Measurements from ENCODE around the gene RAPGEF4.
A peak's percentile ranks its signal among the peaks of the same experiment; 100 is the strongest.

The RAPGEF4 gene

DNA sequence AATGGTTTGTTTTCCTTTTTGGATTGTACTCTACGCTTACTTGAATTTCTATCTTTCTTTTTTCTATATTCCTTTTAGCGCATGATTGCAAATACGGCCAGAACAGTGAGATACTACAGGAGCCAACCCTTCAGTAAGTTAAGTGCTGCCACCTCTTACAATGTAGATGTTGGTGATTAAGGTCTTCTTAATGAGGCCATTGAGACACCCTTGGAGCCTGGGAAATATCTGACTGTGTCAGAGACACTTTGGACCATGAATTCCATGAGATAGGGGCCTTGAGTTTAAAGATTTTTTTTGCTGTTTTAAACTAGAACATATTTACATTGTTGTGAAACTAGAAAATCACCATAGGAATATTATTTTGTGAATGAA is 312.9 kb downstream of the RAPGEF4 start:
- DNase-seq = no peak

DNA sequence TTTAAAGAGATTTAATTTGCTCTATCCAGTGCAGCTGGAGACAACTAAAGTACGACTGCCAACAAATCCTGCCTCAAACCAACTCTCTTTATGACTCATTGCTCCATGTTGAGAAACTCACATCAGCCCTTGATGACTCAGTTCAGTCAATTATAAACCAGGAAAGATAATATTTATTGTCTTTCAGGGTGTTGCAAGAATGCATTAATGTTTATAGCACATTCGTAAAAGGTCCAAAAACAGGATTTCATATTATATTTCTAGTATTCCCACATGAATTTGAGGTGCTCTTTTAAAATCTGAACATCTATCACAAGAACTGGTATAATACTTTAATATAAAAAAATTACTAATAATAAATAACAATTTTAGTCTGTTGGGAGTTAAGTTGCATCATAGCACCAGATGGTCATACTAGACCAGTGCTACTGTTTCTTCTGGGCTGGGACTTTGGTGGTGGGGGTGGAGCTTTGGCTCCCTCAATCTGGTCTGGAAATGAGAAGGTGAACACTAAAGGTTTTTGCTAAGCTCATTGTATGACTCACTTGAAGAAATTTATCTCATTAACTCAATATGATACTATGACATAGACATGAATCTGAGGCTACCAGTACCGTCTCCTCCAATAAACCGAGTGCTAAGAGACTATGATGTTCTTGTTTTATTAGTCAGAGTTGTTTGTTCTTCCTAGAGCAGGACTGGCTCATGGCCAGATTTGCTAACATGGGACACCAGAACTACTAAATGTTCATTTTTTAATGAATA is 313.4 kb downstream of the RAPGEF4 start:
- DNase-seq = peak; percentile 28

DNA sequence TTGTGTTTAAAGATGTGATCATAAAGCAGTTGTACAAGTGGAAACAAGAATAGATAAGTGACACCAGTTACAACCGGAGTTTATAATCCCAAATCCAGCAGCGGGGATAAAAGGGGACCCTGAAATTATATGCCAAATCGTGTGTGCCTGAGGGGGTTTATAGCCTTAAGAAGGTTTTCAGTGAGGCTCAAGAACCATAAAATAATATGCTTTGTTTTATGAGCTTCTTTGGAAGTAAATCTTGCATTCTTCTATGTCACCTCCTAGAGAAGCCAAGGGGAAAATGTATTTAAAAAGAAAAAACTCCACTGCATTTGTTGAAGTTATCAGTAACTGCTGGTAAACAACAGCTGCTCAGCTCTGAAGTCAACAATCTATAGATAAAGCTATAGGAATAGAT is 314.2 kb downstream of the RAPGEF4 start:
- DNase-seq = no peak

DNA sequence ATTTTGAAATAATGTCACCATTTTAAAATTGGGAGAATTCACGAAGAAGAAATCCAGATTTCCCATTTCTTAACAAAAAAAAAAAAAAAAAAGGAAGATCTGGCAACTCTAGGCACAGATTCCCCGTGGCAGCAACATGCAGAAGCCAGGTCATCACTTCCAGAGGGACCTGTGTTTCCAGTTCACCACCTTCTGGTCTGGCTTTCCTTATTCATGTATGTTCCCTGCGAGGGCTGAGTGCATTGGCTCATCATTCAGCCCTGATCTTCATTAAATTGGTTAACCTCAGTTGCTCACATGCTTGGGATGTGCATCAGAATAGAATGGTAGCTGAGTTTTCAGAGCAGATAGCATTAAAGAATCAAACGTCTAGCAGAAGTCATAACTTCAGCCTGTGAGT is 315.0 kb downstream of the RAPGEF4 start:
- no peak for DNase-seq

DNA sequence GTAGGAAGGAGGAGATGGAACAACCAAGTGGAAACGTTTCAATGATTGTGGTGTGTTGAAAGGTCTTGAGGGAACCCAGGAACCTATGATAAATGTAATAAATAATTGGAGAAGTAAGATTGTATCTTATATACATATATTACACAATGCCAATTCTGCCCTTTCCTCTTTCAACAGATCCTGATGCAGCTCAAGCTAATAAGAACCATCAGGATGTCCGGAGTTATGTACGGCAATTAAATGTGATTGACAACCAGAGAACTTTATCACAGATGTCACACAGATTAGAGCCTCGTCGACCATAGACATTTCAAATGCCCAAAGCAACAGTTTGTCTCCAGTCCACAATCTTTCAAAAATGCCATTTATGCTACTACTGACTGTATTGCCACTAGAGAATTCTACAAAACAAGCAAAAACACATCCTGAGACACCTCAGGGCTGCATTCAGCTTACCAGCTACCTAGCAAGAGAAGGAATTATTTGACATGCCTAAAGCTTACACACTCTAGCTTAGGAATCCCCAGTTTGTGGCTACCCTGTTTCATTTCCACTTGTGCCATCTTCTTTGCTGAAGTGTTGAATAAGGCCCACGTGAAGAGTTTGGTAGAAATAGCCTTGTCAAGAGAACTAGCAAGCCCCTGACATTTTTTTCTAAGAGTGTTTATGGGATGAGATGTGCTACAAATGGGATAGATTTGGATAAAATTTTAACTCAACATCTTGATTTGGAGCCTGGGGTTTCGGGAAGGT is 316.0 kb downstream of the RAPGEF4 start:
- DNase-seq = no peak

DNA sequence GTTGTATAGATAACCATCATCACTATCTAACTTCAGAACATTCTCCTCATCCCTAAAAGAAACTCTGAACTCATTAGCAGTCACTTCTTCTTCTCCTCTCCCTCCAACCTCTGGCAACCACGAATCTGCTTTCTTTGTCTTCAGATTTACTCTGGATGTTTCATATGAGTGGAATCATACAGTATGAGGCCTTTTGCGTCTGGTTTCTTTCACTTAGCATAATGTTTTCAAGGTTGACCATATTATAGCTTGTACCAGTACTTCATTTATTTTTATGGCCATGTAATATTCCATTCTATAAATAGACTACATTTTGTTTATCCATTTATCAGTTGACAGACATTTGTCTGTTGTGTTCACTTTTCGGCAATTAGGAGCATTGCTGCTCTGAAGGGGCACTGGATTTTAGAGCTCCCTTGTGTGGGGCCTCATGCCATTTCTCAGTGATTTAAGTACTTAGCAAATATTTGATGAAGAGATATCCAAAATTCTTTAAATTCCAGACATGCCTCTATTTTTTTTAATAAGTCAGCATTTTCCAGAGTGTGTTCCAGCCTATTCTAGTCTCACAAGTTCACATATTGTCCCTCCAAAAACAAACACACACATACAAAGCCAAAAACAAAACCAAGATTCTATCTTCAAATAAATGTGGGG is 317.5 kb downstream of the RAPGEF4 start:
- DNase-seq = no peak

DNA sequence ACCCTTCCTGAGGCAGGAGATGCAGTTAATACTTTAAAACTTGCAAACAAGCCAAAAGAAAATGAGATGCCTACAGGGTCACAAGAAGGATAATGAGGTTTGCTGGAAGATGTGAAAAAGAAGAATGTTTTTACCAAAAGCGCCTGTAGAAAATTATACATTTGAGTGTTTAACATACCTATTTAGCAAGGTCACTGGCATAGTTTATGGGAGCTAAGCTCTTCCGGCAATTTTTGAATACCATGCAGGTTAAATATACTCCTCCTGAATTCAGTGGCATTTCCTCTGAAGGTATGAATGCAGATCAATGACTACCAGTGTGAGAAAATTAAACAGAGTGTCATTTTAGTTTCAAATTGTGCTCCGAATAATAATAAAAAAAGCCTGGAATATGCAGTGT is 318.8 kb downstream of the RAPGEF4 start:
- DNase-seq = no peak

DNA sequence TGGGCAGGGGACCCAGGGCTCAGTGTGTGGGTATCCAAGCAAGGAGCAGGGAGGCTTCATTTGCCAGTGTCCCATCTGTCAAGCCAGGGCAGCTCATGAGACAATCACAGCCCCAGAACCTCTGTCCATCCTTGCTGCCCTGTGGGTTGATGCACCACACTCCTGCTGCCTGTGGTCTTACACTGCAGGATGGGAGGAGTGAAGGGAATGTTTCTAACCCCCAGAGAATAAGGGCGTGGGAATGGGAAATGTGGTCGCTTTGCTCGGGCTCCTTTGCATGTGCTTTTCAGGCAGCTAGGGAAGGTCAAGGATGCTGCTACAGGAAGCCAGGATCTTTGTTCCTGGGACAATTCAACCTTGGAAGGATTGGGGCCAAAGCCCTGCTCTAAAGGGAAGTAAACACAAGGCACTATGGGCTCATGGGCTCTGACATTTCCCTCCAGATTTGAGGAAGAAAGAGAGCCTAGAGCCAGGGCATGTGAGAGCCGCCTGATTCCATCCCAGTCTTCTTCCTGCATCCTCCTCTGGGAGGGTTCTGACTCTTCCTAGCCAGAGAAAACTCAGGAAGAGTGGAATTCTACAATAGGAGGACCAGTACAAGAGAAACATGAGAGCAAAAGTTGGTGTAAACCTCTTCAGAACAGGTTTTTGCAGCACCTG is 321.2 kb downstream of the RAPGEF4 start:
- DNase-seq = no peak

DNA sequence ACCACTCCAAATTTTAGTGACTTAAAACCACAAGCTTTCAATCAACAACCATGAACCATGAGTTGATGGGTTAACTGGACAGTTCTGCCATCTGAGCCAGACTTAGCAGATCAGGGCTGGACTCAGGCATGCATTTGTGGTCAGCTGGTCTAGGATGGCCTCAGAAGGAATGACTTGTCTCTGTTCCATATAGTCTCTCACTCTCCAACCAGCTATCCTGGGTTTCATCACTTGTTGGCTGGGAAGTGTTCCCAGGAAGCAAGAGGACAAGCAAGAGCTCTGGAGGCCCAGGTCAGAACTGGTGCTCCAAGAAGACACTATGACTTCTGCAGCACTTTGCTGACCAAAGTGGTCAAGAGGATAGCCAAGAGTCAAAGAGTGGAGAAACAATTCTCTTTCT is 322.5 kb downstream of the RAPGEF4 start:
- DNase-seq = no peak

DNA sequence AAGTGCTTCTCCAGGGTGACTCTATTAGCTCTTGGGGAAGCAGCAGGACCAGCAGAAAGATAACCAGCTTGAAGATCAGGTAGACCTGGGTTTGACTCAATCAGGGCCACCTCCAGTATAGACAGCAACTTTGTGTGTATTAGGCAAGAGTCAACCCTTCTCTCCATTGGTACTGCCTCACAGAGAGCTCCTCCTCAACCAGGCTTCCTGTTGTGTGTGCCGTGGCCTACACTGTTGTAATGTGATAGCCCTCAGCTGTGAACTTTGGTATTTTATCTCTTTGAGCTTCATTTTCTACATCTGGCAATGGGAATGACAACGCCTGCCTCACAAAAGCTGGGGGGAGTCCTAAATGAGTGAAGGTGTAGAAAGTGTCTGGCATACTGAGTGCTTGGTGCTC is 323.0 kb downstream of the RAPGEF4 start:
- no peak for DNase-seq

DNA sequence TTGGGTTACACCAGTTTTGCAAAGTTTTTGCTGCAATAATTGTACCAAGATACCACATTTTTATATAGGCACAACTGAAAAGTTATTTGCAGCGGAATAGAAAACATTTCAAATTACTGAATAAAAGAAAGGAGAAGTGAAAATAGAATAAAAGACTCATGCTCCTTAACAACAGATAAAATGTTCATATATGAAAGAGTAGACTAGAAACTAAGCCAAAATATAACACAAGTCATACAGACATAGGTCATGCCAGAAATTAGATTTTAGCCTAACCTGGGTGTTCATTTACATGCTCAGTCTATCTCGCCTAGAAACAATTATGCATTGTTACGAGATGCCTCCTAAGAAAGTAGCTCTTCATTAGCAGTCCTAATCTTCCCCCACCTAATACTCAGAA is 323.6 kb downstream of the RAPGEF4 start:
- DNase-seq = no peak

DNA sequence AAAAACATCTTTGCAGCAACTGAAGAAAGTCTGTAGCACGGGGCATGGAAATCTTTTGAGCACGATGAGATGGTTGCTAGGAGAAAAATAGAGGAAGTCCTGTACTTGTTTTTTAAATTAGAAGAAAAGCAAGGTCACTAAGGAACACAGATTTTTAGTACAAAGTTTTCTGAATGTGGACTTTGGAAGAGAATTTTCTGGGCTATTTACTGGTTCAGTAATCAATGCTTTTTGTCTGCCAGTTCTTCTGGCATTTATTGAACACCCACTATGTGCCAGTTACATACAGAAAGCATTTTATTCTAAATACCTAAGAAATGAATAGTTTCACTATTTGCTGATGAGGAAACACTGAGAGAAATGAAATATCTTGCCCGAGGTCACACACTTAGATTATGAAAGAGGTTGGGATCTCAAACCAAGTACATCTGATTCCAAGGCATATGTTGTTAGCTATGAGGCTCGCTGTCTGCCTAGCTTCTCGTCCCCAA is 324.4 kb downstream of the RAPGEF4 start:
- no peak for DNase-seq

DNA sequence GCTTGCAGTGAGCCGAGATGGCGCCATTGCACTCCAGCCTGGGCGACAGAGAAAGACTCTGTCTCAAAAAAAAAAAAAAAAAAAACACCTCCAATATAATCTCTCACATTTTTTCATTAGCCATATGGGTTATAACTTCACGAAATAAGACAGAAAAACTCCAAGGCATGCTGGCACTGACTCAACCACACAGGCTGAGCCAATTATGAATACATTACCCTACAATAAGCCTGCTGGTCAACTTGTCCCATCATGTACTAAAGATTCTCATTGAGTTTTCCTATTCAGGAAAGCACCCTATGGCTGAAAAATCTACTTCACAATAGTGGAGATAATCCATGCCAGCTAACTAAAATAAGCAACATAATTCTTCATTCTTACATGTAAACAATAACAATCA is 327.2 kb downstream of the RAPGEF4 start:
- no peak for DNase-seq

DNA sequence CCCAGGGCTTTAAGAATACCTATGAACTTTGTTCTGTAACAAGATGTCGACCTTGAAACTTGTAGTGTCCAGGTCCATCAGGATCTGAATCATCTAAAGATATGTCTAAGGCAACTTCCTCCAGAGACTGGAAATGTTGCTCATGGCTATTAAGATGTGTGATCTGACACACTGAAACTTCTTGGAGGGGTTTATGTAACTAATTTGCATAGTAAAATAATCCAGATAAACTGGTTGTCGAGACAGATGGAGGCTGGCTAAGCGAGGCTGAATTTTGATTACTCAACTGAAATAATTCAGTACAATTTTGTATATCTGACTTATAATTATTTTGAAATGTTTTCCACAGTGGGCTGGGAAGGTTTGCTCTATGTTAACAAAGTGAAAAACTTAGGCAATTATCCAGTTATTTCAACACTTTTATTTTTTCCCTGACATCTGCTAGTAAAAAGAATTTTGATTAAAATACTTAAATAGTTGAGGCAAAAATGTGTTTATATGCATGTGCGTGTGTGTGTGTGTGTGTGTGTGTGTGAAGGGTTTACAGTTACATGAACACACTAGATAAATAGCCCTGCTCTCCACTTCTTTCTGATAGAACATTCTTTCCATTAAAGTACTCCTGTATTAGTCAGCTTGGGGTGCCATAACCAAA is 328.6 kb downstream of the RAPGEF4 start:
- no peak for DNase-seq

DNA sequence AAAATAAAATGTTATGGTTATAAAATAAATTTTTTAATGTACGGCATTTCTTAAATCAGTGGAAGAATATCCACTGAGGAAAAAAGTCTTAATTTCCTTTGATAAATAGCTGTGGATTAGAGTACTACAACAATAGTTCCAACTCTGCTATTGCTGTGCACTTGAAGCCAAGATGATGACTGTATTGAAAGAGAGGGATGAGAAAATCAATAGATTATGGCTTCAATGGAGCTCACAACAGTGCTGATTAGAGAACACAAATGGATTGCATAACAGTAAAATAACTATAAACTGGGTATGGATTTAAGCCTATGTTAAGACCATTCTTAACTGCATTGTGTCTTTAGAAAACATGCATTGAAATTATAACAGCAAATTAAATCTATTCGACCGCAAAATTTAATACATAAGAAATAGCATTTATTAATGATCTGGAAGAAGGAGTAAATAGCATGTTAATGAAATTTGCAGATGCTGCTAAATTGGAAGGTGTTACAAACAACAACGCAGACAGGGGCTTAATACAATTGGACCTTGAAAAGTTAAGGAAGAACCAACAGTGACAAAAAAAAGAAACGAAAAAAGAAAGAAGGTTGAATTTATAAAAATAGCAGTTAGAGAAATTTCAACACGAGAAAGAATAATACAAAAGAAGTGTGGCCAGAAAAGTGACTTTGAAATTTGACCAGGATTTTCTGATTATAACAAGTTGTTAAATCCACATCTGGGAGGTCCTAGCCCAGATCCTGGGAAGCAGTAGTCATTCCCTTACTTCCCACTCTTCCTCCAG is 331.4 kb downstream of the RAPGEF4 start:
- DNase-seq = no peak

DNA sequence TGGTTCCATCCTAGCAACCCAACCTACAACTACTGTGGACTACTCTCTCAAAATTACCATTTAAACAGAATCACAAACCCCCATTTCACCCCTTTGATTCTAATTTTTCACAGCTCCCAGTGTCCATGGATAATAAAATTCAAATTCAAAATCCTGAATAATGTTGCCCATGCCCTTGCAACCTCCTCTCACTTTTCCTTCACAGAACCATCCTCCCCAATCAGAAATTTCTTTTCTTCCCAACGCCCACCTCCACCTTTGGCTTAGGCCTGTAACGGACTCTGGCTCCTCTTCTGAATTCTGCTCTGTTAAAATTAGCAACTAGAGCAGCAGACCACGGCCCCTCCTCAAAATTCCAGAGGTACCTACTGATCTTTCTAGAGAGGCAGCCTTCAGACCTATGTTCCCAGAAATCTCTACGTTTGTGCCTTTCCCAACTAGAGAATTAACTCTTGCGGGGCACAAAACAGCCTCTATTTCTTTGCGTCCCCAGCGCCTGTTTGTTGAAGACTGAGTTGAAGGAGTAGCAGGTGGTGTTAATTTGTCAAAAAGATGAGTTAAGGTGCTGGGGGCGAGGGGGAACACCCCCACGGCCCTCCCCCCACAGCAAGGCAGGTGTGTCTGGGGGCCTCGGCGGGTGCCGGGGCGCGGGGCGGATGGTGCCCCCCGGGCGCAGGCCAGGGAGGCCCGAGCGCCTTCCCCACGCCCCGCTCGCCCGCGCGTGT is 339.6 kb downstream of the RAPGEF4 start:
- no peak for DNase-seq

DNA sequence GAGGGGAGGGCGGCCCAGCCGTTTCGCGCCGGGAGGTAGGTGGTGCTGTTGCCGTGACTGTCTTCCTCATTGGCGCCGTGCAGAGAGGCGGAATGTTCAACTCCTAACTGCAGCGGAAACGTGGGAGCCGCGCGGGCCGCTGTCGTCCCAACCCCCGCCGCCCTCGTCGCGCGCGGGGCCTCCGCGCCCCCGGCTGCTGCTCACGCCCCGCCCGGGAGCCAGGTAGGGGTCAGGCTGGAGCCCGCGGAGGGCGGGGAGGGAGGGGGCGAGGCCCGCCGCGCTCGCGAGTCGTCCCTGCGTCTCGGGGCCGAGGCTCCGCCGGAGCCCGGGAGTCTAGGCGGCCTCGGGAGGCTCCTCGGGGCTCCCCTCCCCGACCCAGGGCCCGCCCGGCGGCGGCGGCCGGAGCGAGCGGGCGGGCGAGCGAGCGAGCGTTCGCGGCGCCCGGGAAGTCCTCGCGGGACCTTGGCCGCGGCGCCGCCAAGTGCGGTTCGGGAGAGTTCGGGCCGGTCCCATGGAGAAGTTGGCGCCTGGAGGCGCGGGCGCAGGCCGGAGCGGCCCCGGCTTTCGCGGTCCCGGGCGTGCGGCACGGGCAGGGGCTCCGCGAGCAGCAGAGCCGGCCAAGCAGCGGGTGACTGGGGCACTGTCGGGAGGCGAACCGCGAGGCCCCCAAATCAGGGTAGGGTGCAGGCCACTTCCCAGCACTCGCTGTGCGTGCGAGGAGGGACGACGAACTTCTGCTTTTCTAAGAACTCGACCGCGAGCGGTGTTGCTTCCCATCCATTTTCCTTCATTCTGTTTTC is 340.3 kb downstream of the RAPGEF4 start, which contains the start of gene MAP3K20:
Gene MAP3K20, plus strand, starts transcription at position 66 of the 800 bp plus-strand sequence. CDS start 15,186 bp downstream, outside the sequence.
- DNase-seq = peak; percentile 30

DNA sequence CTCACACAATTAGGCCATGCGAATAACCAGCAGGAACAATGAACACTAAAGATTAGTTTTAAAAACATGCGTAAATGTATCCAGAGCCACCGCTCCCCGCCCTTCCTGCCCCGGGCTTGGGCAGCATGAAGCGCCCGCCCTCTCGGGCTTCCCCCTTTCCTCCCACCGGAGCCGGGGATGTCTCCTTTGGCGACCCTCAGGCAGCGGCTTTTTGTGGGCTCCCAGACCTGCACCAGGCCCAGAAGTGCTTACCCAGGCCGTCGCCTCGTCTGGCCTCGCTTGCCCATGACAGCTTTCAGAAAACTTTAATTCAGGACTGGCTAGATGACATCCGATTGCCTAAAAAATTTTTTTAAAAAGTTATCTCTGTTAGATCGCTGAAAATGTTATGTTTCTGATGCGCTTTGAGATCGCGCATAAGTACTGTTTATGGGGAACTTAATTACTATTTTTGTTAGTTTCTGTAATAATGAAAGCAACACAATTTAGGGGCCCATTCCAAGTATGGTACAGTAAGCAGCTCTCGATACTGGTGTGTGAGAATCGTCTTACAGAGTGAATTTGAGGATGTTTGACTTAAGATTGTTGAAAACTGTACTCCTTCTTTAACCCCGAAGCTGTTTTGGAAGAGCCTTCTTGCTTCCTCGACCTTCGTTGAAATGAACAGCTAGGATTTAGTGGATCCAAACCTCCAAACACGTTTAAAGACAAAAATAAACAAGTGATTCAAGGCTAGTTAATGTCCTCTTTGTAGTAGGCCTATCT is 341.1 kb downstream of the RAPGEF4 start:
- DNase-seq = peak; percentile 13

DNA sequence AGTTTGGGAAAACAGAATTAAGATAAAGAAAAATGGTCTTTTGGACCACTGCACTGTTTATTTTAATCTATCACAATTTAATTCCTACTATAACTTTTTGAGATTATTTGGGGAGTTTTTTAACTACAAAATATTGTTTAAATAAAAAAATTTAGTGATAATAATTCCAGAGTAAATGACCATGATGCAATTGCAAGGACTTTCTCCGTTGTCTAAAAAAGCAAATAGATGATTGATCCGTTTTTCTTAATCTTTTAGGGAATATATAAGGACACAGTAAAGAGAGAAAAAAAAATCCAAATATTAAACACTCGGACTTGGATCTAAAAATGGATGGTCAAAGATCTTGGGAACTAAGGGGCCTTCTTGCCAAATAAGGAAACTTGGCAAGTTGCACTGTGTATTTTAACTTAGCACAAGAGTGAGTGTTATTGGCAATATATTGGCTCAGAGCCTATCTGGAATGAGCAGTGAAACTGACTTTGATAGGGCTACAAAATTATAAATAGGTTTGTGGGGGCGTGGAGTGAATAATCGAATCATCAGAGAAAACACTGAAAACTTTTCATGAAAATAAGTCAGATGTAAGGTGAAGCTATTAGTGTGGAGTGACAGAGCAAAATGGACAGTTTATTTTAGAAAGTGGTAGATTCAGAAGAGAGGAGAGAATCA is 342.0 kb downstream of the RAPGEF4 start:
- no peak for DNase-seq
